ENCODE results near the gene TOM1L1. TPM values are rescaled to one million over a fixed set of nuclear protein-coding genes. Genes with fewer than 3 reads are reported as not detected.
"Not testable (repeated sequence)": the region's sequence is repeated elsewhere in the genome, so short reads cannot be mapped to it uniquely, and the experiment has no call there.

The TOM1L1 gene
- total RNA-seq, 3 donors from 2014 or later (not counting 1 experiment from before 2014, with no cell fraction given) = not detected

GRCh38 chr17:54864636-54865356, 35.9 kb upstream of the TOM1L1 start:
- intact Hi-C loops (cut with micrococcal nuclease) = no loop called here
- Mint-ChIP-seq H3K4me1 (no peaks in the 10 kb centered on the region), H3K36me3 (no peaks in the 10 kb centered on the region), H3K9me3 (peaks cover 0 to 3% of the 10 kb centered on the region in 2 donors), H3K4me3 (no peak overlapping the region), H3K27me3 (ENCODE audit: low read depth in 2 of 2) (no peaks in the 10 kb centered on the region), H3K27ac (no peak overlapping the region)
- WGBS (ENCODE audit: insufficient coverage) = 81% methylated on average over 8 of the region's 8 CpGs
- DNase-seq = no peak
- H3K36me3 ChIP-seq (ENCODE audit: control insufficient read depth, insufficient read depth, low read length) = no peaks in the 10 kb centered on the region
- no peaks in the 10 kb centered on the region for H3K27me3 ChIP-seq (ENCODE audit: control insufficient read depth, insufficient read depth, low read length)
- TF ChIP-seq CTCF (IDR thresholded peaks at IDR 0.05) = no peak
- H3K9me3 ChIP-seq (ENCODE audit: control insufficient read depth, insufficient read depth, low read length) = no peaks in the 10 kb centered on the region
- no peak for ATAC-seq
- H3K4me3 ChIP-seq (ENCODE audit: low read length) = no peak overlapping the region
- no peaks in the 10 kb centered on the region for H3K4me1 ChIP-seq (ENCODE audit: control insufficient read depth, insufficient read depth, low read length)
- H3K27ac ChIP-seq (ENCODE audit: low read length) = no peak overlapping the region

GRCh38 chr17:54867634-54868033, 33.0 kb upstream of the TOM1L1 start:
- no peaks in the 10 kb centered on the region for H3K4me1 Mint-ChIP-seq
- no peak overlapping the region for H3K27ac Mint-ChIP-seq
- 92% methylated on average over 2 of the region's 2 CpGs for WGBS (ENCODE audit: insufficient coverage)
- Histone ChIP-seq H3K9me3 (ENCODE audit: control insufficient read depth, insufficient read depth, low read length) (no peaks in the 10 kb centered on the region), H3K4me3 (ENCODE audit: low read length) (no peak overlapping the region), H3K27me3 (ENCODE audit: control insufficient read depth, insufficient read depth, low read length) (no peaks in the 10 kb centered on the region), H3K4me1 (ENCODE audit: control insufficient read depth, insufficient read depth, low read length) (no peaks in the 10 kb centered on the region), H3K36me3 (ENCODE audit: control insufficient read depth, insufficient read depth, low read length) (no peaks in the 10 kb centered on the region), H3K27ac (ENCODE audit: low read length) (no peak overlapping the region)
- H3K4me3 Mint-ChIP-seq = no peak overlapping the region
- DNase-seq = no peak
- intact Hi-C loops (cut with micrococcal nuclease) = no loop called here
- no peaks in the 10 kb centered on the region for H3K36me3 Mint-ChIP-seq
- H3K9me3 Mint-ChIP-seq = no peaks in the 10 kb centered on the region
- no peaks in the 10 kb centered on the region for H3K27me3 Mint-ChIP-seq (ENCODE audit: low read depth in 2 of 2)
- ATAC-seq = no peak
- no peak for TF ChIP-seq CTCF (IDR thresholded peaks at IDR 0.05)

GRCh38 chr17:54870671-54871175, 29.9 kb upstream of the TOM1L1 start:
- Mint-ChIP-seq H3K4me1 (no peaks in the 10 kb centered on the region), H3K27me3 (ENCODE audit: low read depth in 2 of 2) (no peaks in the 10 kb centered on the region), H3K4me3 (no peak overlapping the region), H3K36me3 (no peaks in the 10 kb centered on the region), H3K9me3 (no peaks in the 10 kb centered on the region), H3K27ac (no peak overlapping the region)
- no peak for DNase-seq
- Histone ChIP-seq H3K27ac (ENCODE audit: low read length) (no peak overlapping the region), H3K27me3 (ENCODE audit: control insufficient read depth, insufficient read depth, low read length) (no peaks in the 10 kb centered on the region), H3K36me3 (ENCODE audit: control insufficient read depth, insufficient read depth, low read length) (no peaks in the 10 kb centered on the region), H3K4me3 (ENCODE audit: low read length) (no peak overlapping the region), H3K4me1 (ENCODE audit: control insufficient read depth, insufficient read depth, low read length) (no peaks in the 10 kb centered on the region), H3K9me3 (ENCODE audit: control insufficient read depth, insufficient read depth, low read length) (no peaks in the 10 kb centered on the region)
- TF ChIP-seq CTCF (IDR thresholded peaks at IDR 0.05) = no peak
- intact Hi-C loops (cut with micrococcal nuclease) = no loop called here
- WGBS (ENCODE audit: insufficient coverage) = no CpG with 5 or more reads among the region's 1 CpG
- no peak for ATAC-seq

- H3K27ac ChIP-seq (ENCODE audit: low read length); H3K4me1 Mint-ChIP-seq: not testable (repeated sequence)
- WGBS (ENCODE audit: insufficient coverage) = 80% methylated on average over 1 of the region's 2 CpGs
Measured at GRCh38 chr17:54875906-54876305, 24.7 kb upstream of the TOM1L1 start.

More at GRCh38 chr17:54875906-54876305, 24.7 kb upstream of the TOM1L1 start:
- intact Hi-C loops (cut with micrococcal nuclease); DNase-seq; H3K36me3 ChIP-seq (ENCODE audit: control insufficient read depth, insufficient read depth, low read length); H3K9me3 ChIP-seq (ENCODE audit: control insufficient read depth, insufficient read depth, low read length); H3K27me3 ChIP-seq (ENCODE audit: control insufficient read depth, insufficient read depth, low read length); H3K4me3 Mint-ChIP-seq; H3K36me3 Mint-ChIP-seq; H3K4me1 ChIP-seq (ENCODE audit: control insufficient read depth, insufficient read depth, low read length); ATAC-seq; H3K9me3 Mint-ChIP-seq; H3K27me3 Mint-ChIP-seq (ENCODE audit: low read depth in 2 of 2); H3K4me3 ChIP-seq (ENCODE audit: low read length); H3K27ac Mint-ChIP-seq: not testable (repeated sequence)
